A673 (cell line): ENCODE data around the gene OR6M1. TPM values are rescaled to one million over a fixed set of nuclear protein-coding genes. Genes with fewer than 3 reads are reported as not detected.

Source experiments
- BruUV-seq: library from RNA; stranded (reverse); fragments of 400-500 nt; replicated peaks from 2 replicates; lab custom pipeline; 2021; lab: Mats Ljungman, UMichigan
- CTCF ChIA-PET: fragments of 300-600 bp; sonication (Branson Sonifier 250); formaldehyde crosslinking; loops from one replicate; lab custom pipeline; 2022; ENCODE audit warnings: antibody characterized with exemption; lab: Charles Lee
- POLR2A ChIA-PET: fragments of 300-600 bp; sonication (Branson Sonifier 250); formaldehyde crosslinking; loops from one replicate; lab custom pipeline; 2022; ENCODE audit warnings: antibody characterized with exemption; ENCODE audit not compliant: low non-redundant PET; lab: Charles Lee
- DNase-seq: peaks from one replicate; pipeline ENCODE4 v3.0.0-alpha.2; 2015; ENCODE audit warnings: low spot score
- H3K27ac ChIP-seq: fragments of 200-600 bp; sonication (generic); 2 replicates; pipeline ENCODE4 v1.5.1; 2016; ENCODE audit warnings: mixed run types, low read depth, mild to moderate bottlenecking, mixed read lengths, antibody characterized with exemption, low read length; ENCODE audit not compliant: poor library complexity, severe bottlenecking
- H3K27me3 ChIP-seq: fragments of 200-600 bp; sonication (generic); replicated peaks from 2 replicates; pipeline ENCODE4 v1.6.1; 2017; ENCODE audit warnings: mixed run types, low read depth, mild to moderate bottlenecking, mixed read lengths, antibody characterized with exemption, low read length; ENCODE audit not compliant: insufficient read depth, poor library complexity
- H3K36me3 ChIP-seq: fragments of 200-600 bp; sonication (generic); 2 replicates; pipeline ENCODE4 v1.6.1; 2016; ENCODE audit warnings: mixed run types, mild to moderate bottlenecking, mixed read lengths, antibody characterized with exemption, low read length; ENCODE audit not compliant: insufficient read depth, poor library complexity, severe bottlenecking
- H3K4me1 ChIP-seq: fragments of 200-600 bp; sonication (generic); 2 replicates; pipeline ENCODE4 v1.6.1; 2017; ENCODE audit warnings: mixed run types, mild to moderate bottlenecking, mixed read lengths, antibody characterized with exemption, low read length; ENCODE audit not compliant: insufficient read depth, poor library complexity, severe bottlenecking
- H3K4me3 ChIP-seq: fragments of 200-600 bp; sonication (generic); 2 replicates; pipeline ENCODE4 v1.5.1; 2016; ENCODE audit warnings: low read depth, mixed run types, mild to moderate bottlenecking, mixed read lengths, low read length; ENCODE audit not compliant: poor library complexity, severe bottlenecking
- H3K9me3 ChIP-seq: fragments of 200-600 bp; sonication (generic); 2 replicates; pipeline ENCODE4 v1.6.1; 2016; ENCODE audit warnings: mixed run types, low read depth, mild to moderate bottlenecking, mixed read lengths, antibody characterized with exemption, low read length; ENCODE audit not compliant: poor library complexity, severe bottlenecking
- CTCF ChIP-seq: fragments of 300-800, 200-600 bp; sonication (generic); conservative IDR thresholded peaks from 2 replicates; pipeline ENCODE4 v1.5.1; 2017; ENCODE audit warnings: low read depth, mild to moderate bottlenecking, antibody characterized with exemption, low read length, moderate library complexity, mixed read lengths
- EZH2 ChIP-seq: fragments of 200-600 bp; sonication (generic); IDR thresholded peaks from 2 replicates; pipeline ENCODE4 v1.6.1; 2017; ENCODE audit warnings: borderline replicate concordance, low read depth, mild to moderate bottlenecking, mixed read lengths, antibody characterized with exemption, low read length; ENCODE audit not compliant: poor library complexity, severe bottlenecking
- intact Hi-C: fragments of 100-400 bp; cut with micrococcal nuclease; formaldehyde crosslinking; loops from one replicate; pipeline ENCODE4 v1.10.0; 2022; ENCODE audit not compliant: unreplicated experiment
- total RNA-seq: library from RNA; stranded (reverse); gene quantifications from 2 replicates; pipeline ENCODE4 v1.2.3, GENCODE V29; 2021

Gene OR6M1
- total RNA-seq, 1 experiment from 2014 or later, result not detected

- Histone ChIP-seq H3K9me3 (no peaks in the 10 kb centered on the region), H3K36me3 (no peaks in the 10 kb centered on the region), H3K4me1 (no peaks in the 10 kb centered on the region), H3K4me3 (no peak overlapping the region), H3K27me3 (peaks cover 7% of the 10 kb centered on the region), H3K27ac (no peak overlapping the region)
- no TSS peak for BruUV-seq
- DNase-seq, result no peak
- intact Hi-C loops, result no loop called here
- no peak for TF ChIP-seq EZH2
- TF ChIP-seq CTCF, result no peak
- CTCF ChIA-PET, result no interaction called here
- POLR2A ChIA-PET, result no interaction called here
Observed at GRCh38 chr11:123783536-123783935, 22.6 kb downstream of the OR6M1 start.

GRCh38 chr11:123778511-123778910, 27.6 kb downstream of the OR6M1 start:
- no peak for DNase-seq
- Histone ChIP-seq H3K4me1 (no peaks in the 10 kb centered on the region), H3K36me3 (no peaks in the 10 kb centered on the region), H3K27me3 (no peaks in the 10 kb centered on the region), H3K4me3 (no peak overlapping the region), H3K9me3 (no peaks in the 10 kb centered on the region), H3K27ac (no peak overlapping the region)
- BruUV-seq, result no TSS peak
- ChIA-PET CTCF (no interaction called here), POLR2A (no interaction called here)
- intact Hi-C loops, result no loop called here
- no peak for TF ChIP-seq EZH2
- no peak for TF ChIP-seq CTCF

DNA sequence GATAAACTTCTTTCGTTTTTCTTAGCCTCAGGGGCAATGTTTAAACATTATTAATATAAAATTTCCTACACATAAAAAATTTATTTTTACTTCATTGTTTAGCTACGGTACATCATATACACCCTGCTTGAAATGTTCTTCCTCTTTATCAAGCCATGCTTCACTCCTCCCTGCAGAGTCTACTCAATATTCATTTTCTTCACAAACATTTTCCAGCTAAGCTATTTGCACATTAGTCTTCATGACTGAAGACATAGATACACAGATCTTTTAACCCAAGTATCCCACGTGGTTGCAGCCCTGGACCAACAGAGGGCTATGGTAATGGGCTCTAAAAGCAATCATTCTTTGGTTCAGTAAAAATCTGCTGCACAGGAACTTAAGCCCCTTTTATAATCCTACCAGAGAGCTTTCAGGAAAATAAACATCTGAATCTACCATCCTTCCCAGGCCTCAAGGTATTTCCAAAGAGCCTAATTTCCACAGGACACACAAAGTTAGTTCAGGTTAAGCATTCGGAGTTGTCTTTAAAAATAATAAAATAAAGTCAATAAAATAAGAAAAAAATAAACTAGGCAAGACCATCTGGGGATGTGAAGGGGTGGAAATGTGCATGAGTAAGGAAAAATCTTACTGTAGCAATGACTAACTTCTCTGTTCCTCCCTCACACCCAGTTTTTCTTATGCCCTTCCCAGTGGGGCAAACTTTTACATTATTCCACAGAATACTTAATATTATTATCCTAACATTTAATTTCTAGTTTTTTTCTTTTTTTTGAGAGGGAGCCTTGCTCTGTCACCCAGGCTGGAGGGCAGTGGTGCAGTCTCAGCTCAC, 30.2 kb downstream of the OR6M1 start:
- no peaks in the 10 kb centered on the region for H3K27me3 ChIP-seq
- ChIA-PET CTCF (no interaction called here), POLR2A (no interaction called here)
- TF ChIP-seq CTCF, result no peak
- TF ChIP-seq EZH2, result no peak
- no TSS peak for BruUV-seq
- DNase-seq, result no peak
- H3K4me3 ChIP-seq, result no peak overlapping the region
- H3K9me3 ChIP-seq, result no peaks in the 10 kb centered on the region
- intact Hi-C loops, result no loop called here
- no peak overlapping the region for H3K27ac ChIP-seq
- H3K36me3 ChIP-seq, result no peaks in the 10 kb centered on the region
- no peaks in the 10 kb centered on the region for H3K4me1 ChIP-seq
